Stimulated activated memory B cell treated with anti-CD40 and anti-IgM and Interleukin-4, amounts not matched to agents 10 μg/mL and 1 μg/mL and 100 μg/mL, for 72 hours (primary cell): ENCODE results near the gene CFAP61.

Experiments used
- ATAC-seq: fragments of 150-1000 bp; cut with Tn5 transposase; 2 replicates; pipeline ENCODE4 v1.10.0; 2021
- H3K27ac Mint-ChIP-seq: one replicate; pipeline ENCODE4 v1.8.0; 2022; ENCODE audit warnings: mild to moderate bottlenecking, mixed read lengths
- H3K27me3 Mint-ChIP-seq: one replicate; pipeline ENCODE4 v1.8.0; 2022; ENCODE audit warnings: mixed read lengths
- H3K36me3 Mint-ChIP-seq: one replicate; pipeline ENCODE4 v1.8.0; 2022; ENCODE audit warnings: mixed read lengths
- H3K4me1 Mint-ChIP-seq: one replicate; pipeline ENCODE4 v1.8.0; 2022; ENCODE audit warnings: mixed read lengths
- H3K4me3 Mint-ChIP-seq: one replicate; pipeline ENCODE4 v1.8.0; 2022; ENCODE audit warnings: mild to moderate bottlenecking, moderate library complexity, mixed read lengths
- H3K9me3 Mint-ChIP-seq: one replicate; pipeline ENCODE4 v1.8.0; 2022; ENCODE audit warnings: mixed read lengths

CFAP61 gene

DNA sequence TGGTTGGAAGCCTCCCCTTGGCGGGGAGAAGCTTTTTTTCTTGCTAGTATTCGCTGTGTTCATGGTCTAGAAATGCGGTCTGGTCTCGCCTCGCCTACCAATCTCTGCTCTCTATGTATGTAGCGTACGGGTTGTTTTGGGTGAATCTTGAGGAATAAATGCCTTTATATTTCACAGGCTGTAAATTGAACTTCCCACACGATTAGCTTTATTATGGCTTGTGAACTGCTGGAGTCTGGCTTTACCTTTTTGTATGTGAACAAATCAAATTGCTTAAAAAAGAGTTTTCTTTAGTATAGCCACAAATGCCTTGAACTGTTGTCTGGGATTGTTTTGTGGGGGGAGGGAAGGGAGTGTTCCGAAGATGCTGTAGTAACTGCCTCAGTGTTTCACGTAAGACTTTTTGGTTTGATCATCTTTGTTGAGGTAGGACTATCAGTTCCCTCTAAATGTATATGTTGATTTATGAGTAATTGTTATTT lies 317.8 kb downstream of the CFAP61 start:
- H3K27me3 Mint-ChIP-seq: peaks cover 74% of the 10 kb centered on the region
- no peak overlapping the region for H3K27ac Mint-ChIP-seq
- no peaks in the 10 kb centered on the region for H3K9me3 Mint-ChIP-seq
- ATAC-seq: no peak
- peak overlapping the region; percentile 62 for H3K4me3 Mint-ChIP-seq
- peaks cover 13% of the 10 kb centered on the region for H3K4me1 Mint-ChIP-seq
- H3K36me3 Mint-ChIP-seq: no peaks in the 10 kb centered on the region

DNA sequence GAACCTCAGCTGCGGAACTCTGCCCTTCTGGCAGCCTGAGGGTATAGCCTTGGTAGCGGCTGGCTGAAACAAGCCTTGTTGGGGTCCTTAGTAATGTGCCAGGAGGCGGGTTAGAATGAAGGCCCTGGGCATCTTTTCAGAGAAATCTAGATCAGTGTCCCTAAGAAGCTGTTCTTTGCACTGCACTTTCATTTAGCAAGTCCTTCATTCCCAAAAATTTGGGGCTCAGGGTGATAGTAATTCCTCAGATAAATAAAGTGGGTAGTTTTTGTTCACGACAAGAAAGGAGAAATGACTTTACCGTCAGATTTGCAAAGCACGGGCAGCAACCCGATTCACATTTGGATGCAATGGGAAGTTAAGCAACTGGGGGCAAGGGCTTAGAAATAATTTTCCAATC lies 318.8 kb downstream of the CFAP61 start:
- Mint-ChIP-seq H3K36me3 (no peaks in the 10 kb centered on the region), H3K9me3 (no peaks in the 10 kb centered on the region), H3K27me3 (peaks cover 74% of the 10 kb centered on the region), H3K27ac (no peak overlapping the region), H3K4me3 (no peak overlapping the region), H3K4me1 (peaks cover 13% of the 10 kb centered on the region)
- no peak for ATAC-seq

DNA sequence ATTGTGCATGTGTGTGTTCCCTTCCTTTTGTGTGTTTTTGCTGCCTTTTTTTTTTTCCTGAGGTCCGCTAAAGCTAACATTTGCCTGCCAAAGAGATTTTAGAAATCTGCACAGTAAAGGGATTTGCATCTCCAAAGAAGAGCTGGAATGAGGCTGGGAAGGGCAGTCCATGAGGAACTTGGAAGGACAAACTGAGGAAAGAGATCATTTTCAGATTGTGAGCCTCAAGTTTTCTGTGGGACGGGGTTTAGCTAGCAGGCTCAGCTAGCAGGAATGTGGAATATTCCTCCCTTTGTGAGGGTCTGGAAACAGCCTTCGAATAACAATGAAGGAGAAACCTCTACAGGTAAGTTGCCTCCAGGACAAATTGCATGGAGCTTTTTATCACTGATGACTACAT lies 319.3 kb downstream of the CFAP61 start:
- no peak for ATAC-seq
- Mint-ChIP-seq H3K9me3 (no peaks in the 10 kb centered on the region), H3K27me3 (peaks cover 71% of the 10 kb centered on the region), H3K4me3 (no peak overlapping the region), H3K4me1 (peaks cover 13% of the 10 kb centered on the region), H3K36me3 (no peaks in the 10 kb centered on the region), H3K27ac (no peak overlapping the region)

DNA sequence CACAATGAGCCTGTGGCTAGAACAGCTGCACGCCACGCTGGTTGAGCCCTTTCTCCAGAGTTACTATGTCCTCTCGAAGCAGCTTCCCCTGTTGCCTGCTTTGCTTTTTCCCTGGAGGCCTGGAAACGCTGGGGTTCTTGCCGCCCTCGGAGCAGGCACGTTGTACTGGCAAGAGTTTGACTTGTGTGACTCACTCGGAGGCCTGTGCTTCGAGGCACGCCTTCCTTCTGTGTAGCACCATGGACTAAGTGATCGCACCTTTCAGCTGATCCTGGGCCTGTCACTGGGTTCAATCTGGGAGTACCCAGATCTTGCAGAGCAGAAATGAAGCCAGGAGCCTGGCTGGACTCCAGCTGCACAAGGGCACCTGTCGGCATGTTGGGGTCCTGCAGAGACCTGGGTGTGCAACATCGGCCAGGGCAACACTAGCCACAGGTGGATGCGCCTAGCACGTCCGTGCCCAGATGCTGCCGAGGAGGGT lies 320.8 kb downstream of the CFAP61 start:
- no peak overlapping the region for H3K27ac Mint-ChIP-seq
- no peaks in the 10 kb centered on the region for H3K9me3 Mint-ChIP-seq

DNA sequence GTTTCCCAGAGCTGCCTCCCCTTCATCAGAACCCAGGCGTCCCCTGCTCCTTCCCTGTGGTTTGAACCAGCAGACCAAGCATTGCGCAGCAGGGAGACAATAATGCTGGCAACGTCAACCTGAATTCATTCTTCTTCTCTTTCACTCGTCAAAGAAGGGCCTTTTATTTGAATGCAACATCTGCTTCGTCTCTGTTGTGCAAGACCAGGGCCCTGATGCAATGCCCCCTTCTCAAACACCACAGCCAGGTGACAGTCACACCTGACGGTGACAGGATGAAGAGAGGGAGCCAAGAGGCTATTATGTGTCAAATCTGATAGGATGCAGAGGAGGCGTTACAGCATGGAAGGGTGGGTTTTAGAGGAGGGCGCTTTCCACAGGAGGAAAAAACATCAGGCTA lies 323.5 kb downstream of the CFAP61 start:
- Mint-ChIP-seq H3K9me3 (peaks cover under 1% of the 10 kb centered on the region), H3K4me1 (no peaks in the 10 kb centered on the region), H3K27me3 (peaks cover 49% of the 10 kb centered on the region), H3K27ac (no peak overlapping the region), H3K4me3 (no peak overlapping the region), H3K36me3 (no peaks in the 10 kb centered on the region)
- ATAC-seq: no peak

More for the DNA sequence above, 320.8 kb downstream of the CFAP61 start:
- Mint-ChIP-seq H3K36me3 (no peaks in the 10 kb centered on the region), H3K4me1 (peaks cover 8% of the 10 kb centered on the region), H3K4me3 (no peak overlapping the region), H3K27me3 (peaks cover 61% of the 10 kb centered on the region)
- no peak for ATAC-seq

DNA sequence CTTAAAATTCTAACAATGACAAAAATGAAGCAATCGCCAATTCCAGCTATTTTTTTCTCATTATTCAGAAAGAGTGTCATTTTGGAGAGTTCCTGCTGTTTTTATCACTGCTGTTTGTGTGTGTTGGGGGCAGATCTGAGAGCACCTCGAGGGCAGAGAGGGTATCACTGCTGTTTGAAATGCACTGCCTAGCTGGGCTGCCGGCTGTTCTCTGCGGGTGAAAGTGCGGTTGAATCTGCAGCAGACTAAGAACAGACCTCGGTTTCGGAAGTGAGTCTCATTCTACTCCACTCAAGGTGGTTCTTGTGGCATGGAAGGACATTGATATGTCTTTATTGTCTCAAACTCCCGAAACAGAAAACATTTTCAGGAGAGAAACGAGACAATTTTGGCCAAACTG lies 333.9 kb downstream of the CFAP61 start:
- no peak overlapping the region for H3K27ac Mint-ChIP-seq
- no peaks in the 10 kb centered on the region for H3K4me1 Mint-ChIP-seq
- no peaks in the 10 kb centered on the region for H3K36me3 Mint-ChIP-seq
- no peak overlapping the region for H3K4me3 Mint-ChIP-seq
- no peaks in the 10 kb centered on the region for H3K9me3 Mint-ChIP-seq
- peaks cover 17% of the 10 kb centered on the region for H3K27me3 Mint-ChIP-seq
- ATAC-seq: no peak

DNA sequence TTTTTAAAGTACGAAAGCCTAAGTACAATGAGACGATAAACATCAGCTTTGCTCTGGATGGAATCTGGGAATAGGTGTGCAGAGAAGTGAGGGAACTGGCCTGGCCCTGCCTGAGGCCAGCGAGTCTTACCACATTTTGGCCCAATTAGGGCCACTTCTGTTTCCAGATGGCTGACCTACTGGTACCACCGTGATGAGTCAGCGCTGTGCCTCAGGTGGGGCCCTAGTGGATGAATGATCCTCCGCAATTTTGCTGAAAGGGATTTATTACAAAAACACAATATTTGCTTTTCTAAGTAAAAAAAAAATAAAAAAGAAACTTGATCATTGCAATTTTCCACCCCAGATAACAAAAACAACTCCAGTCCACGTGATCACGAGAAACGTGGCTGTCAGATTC lies 338.1 kb downstream of the CFAP61 start:
- no peak for ATAC-seq
- H3K27me3 Mint-ChIP-seq: no peaks in the 10 kb centered on the region
- no peak overlapping the region for H3K4me3 Mint-ChIP-seq
- peaks cover 12% of the 10 kb centered on the region for H3K36me3 Mint-ChIP-seq
- no peaks in the 10 kb centered on the region for H3K9me3 Mint-ChIP-seq
- no peak overlapping the region for H3K27ac Mint-ChIP-seq
- no peaks in the 10 kb centered on the region for H3K4me1 Mint-ChIP-seq

DNA sequence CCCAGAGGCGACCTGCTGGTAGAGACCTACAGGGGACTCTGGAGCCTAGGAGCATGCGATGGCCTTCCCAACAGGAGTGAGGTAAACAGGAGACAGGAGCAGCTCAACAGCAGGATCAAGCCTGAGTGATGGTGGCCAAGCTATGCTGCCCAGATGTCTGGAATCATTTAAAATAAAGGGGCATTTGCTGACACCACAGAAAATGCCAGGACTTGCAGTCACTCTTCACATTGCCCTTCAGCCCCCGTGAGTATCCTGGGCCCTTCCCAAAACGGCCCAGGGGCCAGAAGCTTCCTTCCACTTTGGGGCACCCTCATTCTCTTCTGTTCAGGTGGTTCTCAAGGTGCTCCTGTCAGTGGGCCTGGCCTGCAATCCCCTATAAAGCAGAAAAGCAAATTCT lies 338.8 kb downstream of the CFAP61 start:
- no peak overlapping the region for H3K4me3 Mint-ChIP-seq
- H3K27me3 Mint-ChIP-seq: no peaks in the 10 kb centered on the region
- no peak overlapping the region for H3K27ac Mint-ChIP-seq
- peaks cover 16% of the 10 kb centered on the region for H3K36me3 Mint-ChIP-seq
- no peaks in the 10 kb centered on the region for H3K9me3 Mint-ChIP-seq
- ATAC-seq: no peak
- H3K4me1 Mint-ChIP-seq: no peaks in the 10 kb centered on the region

DNA sequence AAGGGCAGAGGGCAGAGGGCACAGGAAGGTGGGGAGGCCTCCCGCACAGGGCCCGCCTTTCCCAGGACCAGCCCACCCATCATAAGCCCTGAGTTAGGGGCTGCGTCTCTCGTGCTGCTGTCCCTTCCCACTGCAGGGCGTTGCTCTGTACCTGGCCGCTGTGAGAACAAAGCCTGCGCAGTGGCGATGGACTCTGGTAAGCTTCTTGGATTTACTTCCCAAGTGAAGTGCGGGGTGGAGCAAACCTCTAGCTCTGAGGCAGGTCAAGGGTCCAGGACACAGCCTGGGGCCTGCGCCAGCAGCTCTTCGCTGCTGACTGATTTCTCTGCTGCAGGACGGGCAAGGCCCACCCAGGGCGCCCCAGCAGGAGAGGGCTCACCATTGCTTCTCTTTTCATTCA lies 339.4 kb downstream of the CFAP61 start:
- ATAC-seq: no peak
- H3K36me3 Mint-ChIP-seq: peaks cover 18% of the 10 kb centered on the region

DNA sequence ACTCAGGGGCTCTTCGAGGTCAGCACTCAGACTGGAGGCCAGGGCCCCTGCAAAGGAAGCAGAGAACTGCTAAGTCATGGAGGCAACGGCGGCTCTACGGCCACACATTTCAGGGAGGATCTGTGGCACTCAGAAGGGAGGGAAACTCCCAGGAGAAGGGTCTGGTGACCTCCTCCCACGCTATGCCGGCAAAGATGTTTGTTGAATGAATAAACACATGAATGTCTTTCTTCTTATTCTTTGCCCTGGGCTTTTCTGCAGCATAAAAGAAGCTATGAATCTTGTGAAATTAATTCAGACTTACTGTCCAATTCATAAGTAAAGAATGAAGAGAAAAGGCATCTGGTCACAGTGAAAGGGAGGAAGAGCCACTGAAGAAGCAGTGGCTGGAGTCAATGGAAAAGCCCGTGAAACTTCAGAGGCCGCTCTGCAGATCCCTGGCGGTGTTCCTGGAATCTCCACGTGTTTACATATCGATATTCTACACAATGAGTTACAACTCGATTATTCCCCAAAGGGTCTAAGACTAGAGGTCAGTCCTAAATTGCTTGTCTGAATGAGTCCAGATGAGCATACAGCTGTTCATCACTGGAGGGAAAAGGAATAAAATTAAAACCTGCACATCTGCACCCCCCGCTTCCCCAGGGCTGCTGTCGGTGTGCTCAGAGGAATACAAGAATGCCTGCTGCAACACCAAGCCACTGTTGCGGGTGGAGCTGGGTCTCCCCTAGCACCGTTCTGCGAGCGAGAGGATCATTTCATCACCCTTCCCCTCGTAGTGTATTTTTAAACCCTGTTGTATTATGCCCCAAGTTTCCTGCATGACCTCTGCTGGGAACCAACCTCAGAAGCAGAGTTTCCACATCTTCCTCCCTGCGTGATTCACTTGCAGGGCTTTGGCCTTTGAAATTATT lies 341.1 kb downstream of the CFAP61 start:
- no peaks in the 10 kb centered on the region for H3K27me3 Mint-ChIP-seq
- H3K36me3 Mint-ChIP-seq: peaks cover 19% of the 10 kb centered on the region
- H3K4me3 Mint-ChIP-seq: no peak overlapping the region
- H3K4me1 Mint-ChIP-seq: no peaks in the 10 kb centered on the region
- ATAC-seq: no peak
- H3K9me3 Mint-ChIP-seq: no peaks in the 10 kb centered on the region
- H3K27ac Mint-ChIP-seq: no peak overlapping the region

More for the DNA sequence above, 339.4 kb downstream of the CFAP61 start:
- H3K4me1 Mint-ChIP-seq: no peaks in the 10 kb centered on the region
- no peaks in the 10 kb centered on the region for H3K9me3 Mint-ChIP-seq
- no peak overlapping the region for H3K4me3 Mint-ChIP-seq
- H3K27me3 Mint-ChIP-seq: no peaks in the 10 kb centered on the region
- H3K27ac Mint-ChIP-seq: no peak overlapping the region

DNA sequence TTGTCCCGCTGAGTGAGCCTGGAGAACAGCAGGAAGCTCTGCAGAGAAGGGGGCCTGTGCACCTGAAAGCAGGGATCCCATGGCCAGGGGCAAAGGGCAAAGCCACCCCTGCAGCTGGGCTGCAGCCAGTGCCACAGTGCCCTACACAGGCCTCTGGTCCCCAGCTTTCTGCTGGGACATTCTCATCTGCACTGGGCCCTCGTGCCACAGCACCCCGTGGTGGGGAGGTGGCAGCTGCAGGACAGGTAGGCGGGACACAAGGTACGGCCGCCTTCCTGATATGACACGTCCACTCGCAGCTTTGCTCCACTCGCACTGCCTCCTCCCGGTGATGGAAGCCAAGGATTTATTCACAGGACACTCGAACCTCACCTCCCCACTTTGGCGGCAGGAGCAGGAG lies 342.8 kb downstream of the CFAP61 start:
- peaks cover 33% of the 10 kb centered on the region for H3K36me3 Mint-ChIP-seq
- ATAC-seq: no peak
- H3K4me3 Mint-ChIP-seq: no peak overlapping the region
- H3K27ac Mint-ChIP-seq: no peak overlapping the region
- H3K27me3 Mint-ChIP-seq: no peaks in the 10 kb centered on the region
- H3K4me1 Mint-ChIP-seq: no peaks in the 10 kb centered on the region
- H3K9me3 Mint-ChIP-seq: no peaks in the 10 kb centered on the region

DNA sequence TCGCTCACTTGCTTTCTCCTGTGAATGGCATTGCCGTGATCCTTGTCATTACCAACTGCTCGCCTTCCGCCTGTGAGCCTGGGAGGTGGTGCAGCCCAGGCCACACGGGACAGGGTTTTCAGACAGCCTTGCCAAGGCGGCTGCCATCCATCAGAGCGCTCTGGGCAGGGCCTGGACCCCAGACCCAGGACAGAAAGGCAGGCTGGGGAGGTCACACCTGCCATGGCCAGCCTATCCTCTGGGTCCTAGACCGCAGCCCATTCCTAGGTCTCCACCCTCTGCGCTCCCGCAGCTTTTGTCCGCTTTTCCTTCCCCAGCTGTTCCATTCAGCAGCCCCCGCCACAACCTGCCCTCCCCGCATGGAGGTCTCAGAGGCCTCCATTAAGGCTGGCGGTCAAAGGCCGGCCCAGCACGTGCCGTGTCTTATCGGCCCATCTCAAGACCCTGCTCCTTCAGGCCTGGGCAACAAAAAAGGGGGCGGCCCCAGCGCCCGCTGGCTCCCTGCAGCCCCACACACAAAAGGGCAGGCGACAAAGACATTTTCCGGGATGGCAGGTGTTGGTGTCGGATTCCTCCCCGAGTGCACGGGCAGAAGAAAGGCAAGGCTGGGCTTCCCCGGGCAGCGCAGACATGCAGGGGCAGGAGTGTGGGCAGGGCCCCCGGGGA lies 343.7 kb downstream of the CFAP61 start:
- Mint-ChIP-seq H3K27me3 (no peaks in the 10 kb centered on the region), H3K27ac (no peak overlapping the region), H3K36me3 (peaks cover 34% of the 10 kb centered on the region), H3K4me1 (no peaks in the 10 kb centered on the region), H3K4me3 (no peak overlapping the region), H3K9me3 (no peaks in the 10 kb centered on the region)
- ATAC-seq: peak; percentile 29

DNA sequence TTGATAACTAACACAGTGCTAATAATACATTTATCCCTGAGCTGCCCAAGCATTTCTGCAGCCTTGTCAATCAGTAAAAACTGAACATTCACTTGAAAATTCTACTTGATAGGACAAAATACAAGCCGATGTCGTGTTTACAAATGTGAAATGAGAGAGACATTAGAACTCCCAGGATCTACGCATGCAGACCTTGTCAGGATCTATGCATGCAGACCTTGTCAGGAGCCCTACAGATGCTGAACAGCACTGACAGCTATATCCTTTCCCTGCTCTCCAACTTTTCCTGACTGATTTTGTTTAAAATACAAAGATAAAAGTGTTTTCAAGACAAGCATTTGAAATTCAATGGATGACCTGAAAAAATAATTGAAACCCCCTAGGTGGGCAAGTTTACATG lies 344.5 kb downstream of the CFAP61 start:
- no peak for ATAC-seq
- H3K27me3 Mint-ChIP-seq: no peaks in the 10 kb centered on the region
- H3K9me3 Mint-ChIP-seq: no peaks in the 10 kb centered on the region
- peaks cover 31% of the 10 kb centered on the region for H3K36me3 Mint-ChIP-seq
- no peaks in the 10 kb centered on the region for H3K4me1 Mint-ChIP-seq
- H3K4me3 Mint-ChIP-seq: no peak overlapping the region
- no peak overlapping the region for H3K27ac Mint-ChIP-seq

DNA sequence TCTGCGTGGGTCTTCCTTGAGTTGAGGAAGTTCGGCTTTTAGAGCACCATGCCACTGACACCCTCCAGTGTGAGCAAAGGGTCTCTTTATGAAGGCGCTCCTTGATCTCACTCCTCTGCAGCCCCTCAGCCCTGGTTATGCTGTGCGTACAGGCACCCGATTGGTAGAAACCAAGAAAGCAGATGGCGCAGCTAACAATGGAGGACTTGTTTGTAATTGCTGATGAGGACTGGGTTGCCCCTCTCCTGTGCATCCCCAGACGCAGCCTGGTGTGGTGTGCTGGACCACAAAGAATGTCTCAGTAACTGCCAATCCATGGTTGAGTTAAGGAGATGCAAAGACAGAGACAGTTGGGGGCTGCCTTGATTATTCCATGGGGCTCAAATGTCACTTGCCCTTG lies 345.8 kb downstream of the CFAP61 start:
- Mint-ChIP-seq H3K27me3 (no peaks in the 10 kb centered on the region), H3K4me3 (no peak overlapping the region), H3K9me3 (no peaks in the 10 kb centered on the region), H3K27ac (no peak overlapping the region), H3K4me1 (no peaks in the 10 kb centered on the region), H3K36me3 (peaks cover 30% of the 10 kb centered on the region)
- no peak for ATAC-seq

DNA sequence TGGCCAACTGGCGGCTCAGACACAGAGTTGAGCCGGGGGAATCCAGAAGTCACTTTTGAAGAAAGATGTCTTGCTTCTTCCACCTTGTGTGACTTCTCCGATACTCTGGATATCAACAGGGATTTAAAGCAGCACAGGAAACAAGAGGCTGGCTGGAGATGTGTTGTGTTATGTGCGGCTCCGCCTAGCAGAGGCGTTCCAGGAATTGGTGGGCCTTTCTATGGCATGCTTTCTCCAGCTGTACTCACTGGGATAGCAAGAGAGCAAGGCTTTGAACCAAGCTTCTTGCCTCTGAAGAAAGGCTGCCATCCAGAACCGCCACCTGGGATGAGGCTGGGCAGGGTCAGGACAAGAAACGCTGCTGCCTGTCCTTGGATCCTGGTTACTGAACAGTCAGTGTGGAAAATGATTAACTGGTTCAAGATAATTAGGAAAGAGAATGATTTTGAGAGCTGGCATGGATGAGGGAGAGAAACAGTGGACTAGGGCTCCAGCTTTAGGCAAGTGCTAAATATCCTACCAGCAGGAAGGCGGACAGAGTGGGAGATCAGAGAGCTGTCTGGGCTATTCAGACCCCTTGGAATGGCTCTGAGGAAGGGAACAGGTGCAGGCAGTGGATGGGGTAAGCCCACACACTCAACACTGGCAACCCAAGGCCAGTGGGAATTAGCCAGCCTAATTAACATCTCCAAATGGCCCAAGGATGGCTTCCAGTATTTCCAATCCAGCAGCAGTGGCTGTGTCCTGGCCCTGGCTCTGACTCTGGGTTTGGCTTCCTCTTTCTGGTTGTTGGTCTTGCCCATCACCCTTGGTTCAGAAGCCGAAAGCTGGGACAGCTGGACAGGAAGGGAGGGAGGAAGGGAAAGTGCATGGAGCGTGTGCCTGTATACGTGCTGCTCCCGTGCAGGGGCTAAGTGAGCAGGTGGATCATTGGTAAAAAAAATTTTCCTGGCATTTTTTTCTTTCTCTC lies 347.5 kb downstream of the CFAP61 start:
- peaks cover 28% of the 10 kb centered on the region for H3K36me3 Mint-ChIP-seq
- no peak overlapping the region for H3K4me3 Mint-ChIP-seq
- no peaks in the 10 kb centered on the region for H3K27me3 Mint-ChIP-seq
- no peak for ATAC-seq
- no peaks in the 10 kb centered on the region for H3K4me1 Mint-ChIP-seq
- no peaks in the 10 kb centered on the region for H3K9me3 Mint-ChIP-seq
- no peak overlapping the region for H3K27ac Mint-ChIP-seq
